HG03103 (cell line): ENCODE data around the gene LRRC19.

Experiments
- ATAC-seq: cut with Tn5 transposase; IDR thresholded peaks from one replicate; pipeline ENCODE4 v1.9.1; 2021; ENCODE audit warnings: low read depth; ENCODE audit not compliant: unreplicated experiment

LRRC19 gene

GRCh38 chr9:26956860-26957233 is 48.6 kb downstream of the LRRC19 start:
- ATAC-seq, result no peak

DNA sequence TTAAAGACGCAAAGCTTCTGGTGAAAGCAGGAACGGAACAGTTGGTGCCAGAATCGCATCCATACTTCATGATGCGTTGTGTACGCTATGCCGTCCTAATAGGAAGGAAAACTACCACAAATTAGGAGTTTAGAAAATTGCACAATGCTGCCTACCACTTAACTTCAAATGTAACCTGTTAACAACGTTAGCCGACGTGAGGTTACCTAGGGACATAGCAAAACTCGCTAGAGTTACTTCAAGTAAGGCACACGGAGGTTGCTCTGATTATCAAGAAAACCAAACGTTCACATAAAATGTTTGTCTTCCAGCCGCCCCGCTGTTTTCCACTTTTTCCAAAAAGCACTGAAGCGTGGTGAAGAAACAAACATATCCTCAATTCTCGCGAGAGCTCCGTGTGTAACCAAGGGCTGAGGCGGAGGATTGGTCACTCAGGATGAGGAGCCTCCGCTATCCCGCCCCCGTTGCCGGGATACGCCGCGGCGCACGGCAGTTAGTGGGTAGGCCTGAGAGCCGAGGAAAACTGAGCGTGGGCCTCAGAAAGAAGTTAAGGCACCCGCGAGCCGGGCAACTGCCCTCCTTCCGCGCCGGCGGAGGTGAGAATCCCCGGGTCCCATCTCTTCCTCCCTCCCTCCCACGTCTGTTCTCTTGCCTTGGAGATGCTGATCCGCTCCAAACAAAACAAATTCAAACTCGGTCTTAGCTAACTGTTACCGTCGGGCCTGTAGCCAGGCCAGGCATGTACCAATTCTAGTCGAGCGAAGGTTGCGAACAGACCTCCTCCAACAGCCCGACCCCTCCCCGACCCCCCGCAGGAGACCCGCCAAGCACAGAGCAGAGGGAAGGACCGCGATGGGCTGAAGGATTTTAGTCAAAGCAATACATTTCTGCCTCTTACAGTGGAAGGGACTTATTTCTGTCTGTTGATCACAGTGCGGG is 49.3 kb downstream of the LRRC19 start, which contains the start of gene IFT74:
IFT74 (plus strand) TSS at position 492 of the 939 bp plus-strand sequence. CDS start 5,556 bp downstream, outside the sequence.
- peak; percentile 98 for ATAC-seq

DNA sequence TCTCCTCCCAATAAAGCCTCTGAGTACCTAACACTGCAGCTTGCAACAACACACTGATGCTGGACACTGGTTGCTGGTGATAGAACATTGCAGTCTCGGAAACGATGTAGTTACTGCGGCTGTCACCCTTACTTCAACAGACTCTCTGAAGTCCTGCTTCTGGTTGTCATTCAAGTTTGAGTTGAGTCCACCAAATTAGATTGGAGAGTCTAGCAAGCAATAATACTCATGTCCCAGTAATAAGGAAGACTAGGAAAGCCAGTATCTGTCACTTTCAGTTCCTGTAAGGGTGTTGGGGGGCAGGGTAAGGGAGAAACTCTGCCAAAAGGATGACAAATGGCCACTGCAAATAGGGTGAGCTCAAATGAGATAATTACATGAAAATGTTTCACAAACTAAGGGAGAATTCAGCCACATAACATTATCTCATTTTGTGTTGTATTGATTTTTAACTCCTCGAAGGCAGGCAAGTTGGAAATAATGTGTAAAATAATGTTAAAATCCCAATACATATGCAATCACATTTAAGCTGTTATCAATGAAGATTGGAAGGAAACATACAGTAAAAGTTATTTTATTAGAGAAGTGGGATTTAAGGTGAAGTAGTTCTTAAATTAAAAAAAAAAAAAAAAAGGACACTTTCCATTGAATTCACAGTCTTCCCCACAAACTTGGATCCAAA is 50.1 kb downstream of the LRRC19 start:
- ATAC-seq, result no peak

- no peak for ATAC-seq
Measured at GRCh38 chr9:26954050-26954508, 51.4 kb downstream of the LRRC19 start.

- no peak for ATAC-seq
Measured at GRCh38 chr9:26951794-26952193, 53.7 kb downstream of the LRRC19 start.

DNA sequence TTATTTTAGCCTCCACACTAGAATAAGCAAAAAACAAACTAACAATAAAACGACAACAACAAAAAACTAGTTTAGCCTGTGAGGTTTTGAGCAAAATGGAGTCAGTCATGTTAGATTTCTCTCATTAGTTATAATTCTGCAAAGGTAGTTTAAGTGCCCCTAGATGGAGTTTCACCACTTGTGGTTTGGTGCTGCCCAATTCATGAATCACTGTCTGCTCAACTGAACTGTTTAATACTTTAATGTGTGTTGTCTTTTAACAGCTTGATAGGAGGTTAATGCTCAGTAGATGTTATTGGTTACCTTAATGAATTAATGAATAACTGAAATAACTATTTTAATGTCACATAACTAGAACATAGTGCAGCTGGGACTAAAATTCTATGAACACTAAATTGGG is 55.0 kb downstream of the LRRC19 start:
- ATAC-seq, result no peak

- no peak for ATAC-seq
Measured at GRCh38 chr9:26949637-26950069, 55.8 kb downstream of the LRRC19 start.

GRCh38 chr9:26947736-26948135 is 57.7 kb downstream of the LRRC19 start:
- no peak for ATAC-seq

GRCh38 chr9:26946753-26947727 is 58.4 kb downstream of the LRRC19 start, which contains the start of gene PLAA:
Gene PLAA (minus strand): TSS chr9:26947242. CDS start chr9:26947045, 197 bp downstream.
- peak; percentile 99 for ATAC-seq

- ATAC-seq, result no peak
Measured at GRCh38 chr9:26945591-26945990, 59.9 kb downstream of the LRRC19 start.
